Sigmoid colon (tissue), 7 donors: ENCODE measurements around the gene FMNL3. TPM values are rescaled to one million over a fixed set of nuclear protein-coding genes. Genes with fewer than 3 reads are reported as not detected.

Experiments
- DNase-seq: peaks from one replicate; pipeline ENCODE4 v3.0.0-alpha.2; 2019
- H3K27ac ChIP-seq, 4 donors: fragments of 200-600 bp; sonication (generic); one replicate each; pipeline ENCODE4 v1.5.1; 2016 to 2019; ENCODE audit warnings: mild to moderate bottlenecking in 1 of 4
- H3K27me3 ChIP-seq, 3 donors: fragments of 200-600 bp; sonication (generic); one replicate each; pipeline ENCODE4 v1.5.1; 2019; ENCODE audit warnings: mild to moderate bottlenecking in 1 of 3
- H3K36me3 ChIP-seq, 4 donors: fragments of 200-600 bp; sonication (generic); one replicate each; pipeline ENCODE4 v1.5.1; 2016 to 2019
- H3K4me1 ChIP-seq, 4 donors: fragments of 200-600 bp; sonication (generic); one replicate each; pipeline ENCODE4 v1.5.1; 2017 to 2019
- H3K4me3 ChIP-seq, 4 donors: fragments of 200-600 bp; sonication (generic); one replicate each; pipeline ENCODE4 v1.5.1; 2017 to 2019; ENCODE audit warnings: mild to moderate bottlenecking in 2 of 4, moderate library complexity in 1 of 4
- H3K9me3 ChIP-seq, 4 donors: fragments of 200-600 bp in 3 of 4; sonication (generic) in 3 of 4; one replicate each; pipeline versions ENCODE4 v1.5.1 to v1.6.1; 2013 to 2019
- CTCF ChIP-seq, 4 experiments: fragments of 450-650 bp in 3 of 4; fragments of 200-600 bp in 1 of 4; IDR thresholded peaks; one replicate each; pipeline ENCODE4 v1.5.1; 2016 to 2019; ENCODE audit warnings: antibody characterized with exemption in 4 of 4, mild to moderate bottlenecking in 3 of 4, moderate library complexity in 2 of 4
- EP300 ChIP-seq, 4 donors: sonication (generic); formaldehyde crosslinking; IDR thresholded peaks; one replicate each; pipeline ENCODE4 v1.6.1; 2017; ENCODE audit warnings: antibody characterized with exemption in 4 of 4
- POLR2A ChIP-seq, 2 donors: fragments of 450-650 bp; IDR thresholded peaks; one replicate each; pipeline ENCODE4 v1.6.1; 2016; ENCODE audit warnings: antibody characterized with exemption in 2 of 2, mild to moderate bottlenecking in 2 of 2, moderate library complexity in 2 of 2
- POLR2AphosphoS5 ChIP-seq, 4 donors: sonication (generic); formaldehyde crosslinking; IDR thresholded peaks; one replicate each; pipeline ENCODE4 v1.6.1; 2017; ENCODE audit warnings: antibody characterized with exemption in 4 of 4
- WGBS, 2 donors: extraction: QIAGEN DNeasy Blood & Tissue Kit; methylation state at CpG; one replicate each; pipeline ENCODE4 v1.1.7; 2013; 5-methylcytosine and 5-hydroxymethylcytosine counted together
- intact Hi-C: fragments of 100-400 bp; cut with DNase I; formaldehyde crosslinking; loops from one replicate; pipeline ENCODE4 v1.15.1; 2023
- polyA plus RNA-seq, 3 donors: library from polyadenylated mRNA; stranded (reverse); fragments of 200-250 nt; gene quantifications; one replicate each; pipeline ENCODE4 v1.2.3, GENCODE V29; 2013
- total RNA-seq, 4 donors: library from RNA; depleted of rRNA; stranded (reverse); fragments of >200 nt; gene quantifications; one replicate each; pipeline ENCODE4 v1.1.0, GENCODE V29; 2016
- donor health status: healthy with polysubstance abuse.
- donor health status: Bipolar disorder and iron deficiency.
- donor health status: healthy.

Gene FMNL3
- total and polyA plus RNA-seq, 7 donors = 1.8 to 12.2 (median 9.8) TPM

- intact Hi-C loops = loop anchor here (1.0 kb wide), 3 partner anchors 30 to 62 kb away; no protein-coding TSS in a partner anchor
- peak; percentile 75 for DNase-seq
- no peaks in the 10 kb centered on the region for H3K27me3 ChIP-seq
- H3K27ac ChIP-seq = peak overlapping the region; percentile 82 to 95 (median 89)
- WGBS, 2 donors = 5 to 10% methylated on average over 43 of the region's 43 CpGs
- peak overlapping the region; percentile 55 to 97 (median 84) for H3K4me3 ChIP-seq
- peaks cover 0 to 28% (median 18%) of the 10 kb centered on the region in 4 donors for H3K4me1 ChIP-seq
- H3K9me3 ChIP-seq = no peaks in the 10 kb centered on the region
- no peaks in the 10 kb centered on the region for H3K36me3 ChIP-seq
- TF ChIP-seq POLR2AphosphoS5 (IDR thresholded peaks at IDR 0.05) (peak in 2 of 4 donors; percentile 5 to 11), EP300 (IDR thresholded peaks at IDR 0.05) (no peak)
Measured at GRCh38 chr12:49706351-49707127, 666 bp downstream of the FMNL3 start.

- H3K36me3 ChIP-seq = no peaks in the 10 kb centered on the region
- intact Hi-C loops = loop anchor here (1.0 kb wide), 1 partner anchor 29 kb away; no protein-coding TSS in a partner anchor
- DNase-seq = peak; percentile 69
- peak overlapping the region in 3 of 4 donors; percentile 55 to 97 (median 84) for H3K4me3 ChIP-seq
- 48 to 78% methylated on average over 10 of the region's 10 CpGs for WGBS, 2 donors
- no peaks in the 10 kb centered on the region for H3K9me3 ChIP-seq
- H3K27ac ChIP-seq = peak overlapping the region; percentile 82 to 95 (median 89)
- no peaks in the 10 kb centered on the region for H3K27me3 ChIP-seq
- peaks cover 0 to 28% (median 18%) of the 10 kb centered on the region in 4 donors for H3K4me1 ChIP-seq
- TF ChIP-seq CTCF (IDR thresholded peaks at IDR 0.05) = no peak
- peak in 3 of 4 donors; percentile 15 to 41 (median 19) for TF ChIP-seq POLR2AphosphoS5 (IDR thresholded peaks at IDR 0.05)
Measured at GRCh38 chr12:49705479-49706134, 1.6 kb downstream of the FMNL3 start.

GRCh38 chr12:49703647-49704137 lies 3.5 kb downstream of the FMNL3 start:
- Histone ChIP-seq H3K27ac (no peak overlapping the region), H3K4me1 (peaks cover 0 to 37% (median 27%) of the 10 kb centered on the region in 4 donors), H3K27me3 (no peaks in the 10 kb centered on the region), H3K9me3 (no peaks in the 10 kb centered on the region), H3K4me3 (no peak overlapping the region), H3K36me3 (no peaks in the 10 kb centered on the region)
- 54 to 70% methylated on average over 3 of the region's 3 CpGs for WGBS, 2 donors
- TF ChIP-seq CTCF (IDR thresholded peaks at IDR 0.05) (no peak), EP300 (IDR thresholded peaks at IDR 0.05) (no peak), POLR2A (IDR thresholded peaks at IDR 0.05) (no peak), POLR2AphosphoS5 (IDR thresholded peaks at IDR 0.05) (no peak)
- intact Hi-C loops = no loop called here
- DNase-seq = no peak

GRCh38 chr12:49702676-49703215 lies 4.5 kb downstream of the FMNL3 start:
- H3K4me1 ChIP-seq = peaks cover 0 to 47% (median 34%) of the 10 kb centered on the region in 4 donors
- no peak overlapping the region for H3K4me3 ChIP-seq
- H3K27ac ChIP-seq = no peak overlapping the region
- TF ChIP-seq CTCF (IDR thresholded peaks at IDR 0.05) (no peak), POLR2A (IDR thresholded peaks at IDR 0.05) (no peak), EP300 (IDR thresholded peaks at IDR 0.05) (no peak), POLR2AphosphoS5 (IDR thresholded peaks at IDR 0.05) (no peak)
- H3K9me3 ChIP-seq = no peaks in the 10 kb centered on the region
- intact Hi-C loops = no loop called here
- no peaks in the 10 kb centered on the region for H3K36me3 ChIP-seq
- no peaks in the 10 kb centered on the region for H3K27me3 ChIP-seq
- no peak for DNase-seq

- no peak for TF ChIP-seq CTCF (IDR thresholded peaks at IDR 0.05)
- TF ChIP-seq EP300 (IDR thresholded peaks at IDR 0.05) = no peak
- no peak for TF ChIP-seq POLR2A (IDR thresholded peaks at IDR 0.05)
- TF ChIP-seq POLR2AphosphoS5 (IDR thresholded peaks at IDR 0.05) = no peak
- Histone ChIP-seq H3K9me3 (no peaks in the 10 kb centered on the region), H3K36me3 (no peaks in the 10 kb centered on the region), H3K4me1 (peaks cover 0 to 53% (median 39%) of the 10 kb centered on the region in 4 donors), H3K27me3 (no peaks in the 10 kb centered on the region), H3K27ac (no peak overlapping the region), H3K4me3 (no peak overlapping the region)
- no peak for DNase-seq
- intact Hi-C loops = no loop called here
- 81 to 86% methylated on average over 3 of the region's 3 CpGs for WGBS, 2 donors
Measured at GRCh38 chr12:49702009-49702408, 5.2 kb downstream of the FMNL3 start.
